Measurements from ENCODE around the gene STRAP. TPM values are rescaled to one million over a fixed set of nuclear protein-coding genes. Genes with fewer than 3 reads are reported as not detected.

The STRAP gene
- total and polyA plus RNA-seq, 9 of the 15 experiments (the other 6 are each of a cell fraction or from before 2014, with no cell fraction given), result 58.5 to 134 (median 89.5) TPM

DNA sequence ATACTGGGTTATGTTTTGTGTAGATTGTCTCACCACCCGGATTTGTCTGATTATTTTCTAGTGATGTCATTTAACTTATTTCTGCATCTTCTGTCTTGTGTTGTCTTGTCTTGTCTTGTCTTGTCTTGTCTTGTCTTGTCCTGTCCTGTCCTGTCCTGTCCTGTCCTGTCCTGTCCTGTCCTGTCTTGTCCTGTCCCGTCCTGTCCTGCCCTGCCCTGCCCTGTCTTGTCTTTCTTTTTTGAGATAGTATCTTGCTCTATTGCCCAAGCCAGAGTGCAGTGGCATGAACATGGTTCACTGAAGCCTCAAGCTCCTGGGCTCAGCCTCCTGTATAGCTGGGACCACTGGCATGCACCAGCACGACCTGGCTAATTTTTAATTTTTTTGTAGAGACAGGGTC is 54.6 kb downstream of the STRAP start:
- FAIRE-seq (no peak), ATAC-seq (no peak), DNase-seq (ENCODE audit: extremely low read depth in 1 of 4, low spot score in 3 of 4) (no peak)
- no peaks in the 10 kb centered on the region for H3K9me1 ChIP-seq (ENCODE audit: control insufficient read depth, insufficient read depth, low read length)
- H3K27me3 ChIP-seq (ENCODE audit: control insufficient read depth in 2 of 2, insufficient read depth in 2 of 2, low read length in 2 of 2), result no peaks in the 10 kb centered on the region
- H3K4me3 ChIP-seq, result no peak overlapping the region
- no peaks in the 10 kb centered on the region for H4K20me1 ChIP-seq (replicated peaks; ENCODE audit: control insufficient read depth, insufficient read depth, low read length)
- ChIA-PET CTCF (ENCODE audit: low intra/inter-chr PET ratio) (no interaction called here), POLR2A (no interaction called here)
- BruUV-seq (replicated peaks), result no TSS peak
- H3K4me2 ChIP-seq (ENCODE audit: insufficient read depth, low read length), result no peak overlapping the region
- no peaks in the 10 kb centered on the region; a peak in 1 of 5 replicates for H3K4me1 ChIP-seq (replicated peaks in 1 of 2; ENCODE audit: control insufficient read depth in 2 of 2, insufficient read depth in 2 of 2, low read length in 2 of 2)
- no peak overlapping the region for H3K27ac ChIP-seq (ENCODE audit: extremely low read depth, low read depth, low read length)
- H3K9me3 ChIP-seq (replicated peaks; ENCODE audit: control insufficient read depth, insufficient read depth, low read depth, low read length), result no peaks in the 10 kb centered on the region
- 0% methylated on average over 2 of the region's 3 CpGs for WGBS (ENCODE audit: insufficient coverage, low coverage, missing lambda C conversion rate)
- H2AFZ ChIP-seq (ENCODE audit: low read depth, low read length), result no peak overlapping the region
- no peak overlapping the region for H3K9ac ChIP-seq (ENCODE audit: insufficient read depth in 1 of 2, low read depth in 2 of 2, low read length in 2 of 2)
- TF ChIP-seq PURB (CRISPR knock-in tag; IDR thresholded peaks at IDR 0.05; ENCODE audit: low read depth), result no peak
- TF ChIP-seq SNRNP70 (optimal IDR thresholded peaks at IDR 0.05; ENCODE audit: low read depth, low read length), result no peak
- TF ChIP-seq ZNF324 (CRISPR knock-in tag; IDR thresholded peaks at IDR 0.05), result no peak
- TF ChIP-seq RCOR1 (IDR thresholded peaks at IDR 0.05; ENCODE audit: borderline replicate concordance in 1 of 2, low read depth in 2 of 2, low read length in 2 of 2), result no peak
- TF ChIP-seq RBM39 (optimal IDR thresholded peaks at IDR 0.05; ENCODE audit: low read depth, low read length), result no peak
- TF ChIP-seq ZNF3 (CRISPR knock-in tag; IDR thresholded peaks at IDR 0.05), result no peak
- no peak for TF ChIP-seq NKRF (IDR thresholded peaks at IDR 0.05; ENCODE audit: borderline replicate concordance)
- no peak for TF ChIP-seq LEF1 (IDR thresholded peaks at IDR 0.05)
- no peak for TF ChIP-seq RBM22 (IDR thresholded peaks at IDR 0.05; ENCODE audit: low read depth, low read length, poor library complexity, severe bottlenecking)
- TF ChIP-seq RBM17 (IDR thresholded peaks at IDR 0.05; ENCODE audit: borderline replicate concordance, low read depth, low read length), result no peak
- TF ChIP-seq MNT (conservative IDR thresholded peaks at IDR 0.05), result no peak
- no peak for TF ChIP-seq NCOA6 (IDR thresholded peaks at IDR 0.05)
- in situ Hi-C loops (cut with MboI) (no loop called here), intact Hi-C loops (cut with micrococcal nuclease) (no loop called here)
- H3K79me2 ChIP-seq (ENCODE audit: control insufficient read depth, insufficient read depth, low read length), result no peaks in the 10 kb centered on the region
- H3K36me3 ChIP-seq (ENCODE audit: control insufficient read depth, insufficient read depth, low read length), result no peaks in the 10 kb centered on the region
